ENCODE measurements around the gene PSAP. TPM values are rescaled to one million over a fixed set of nuclear protein-coding genes. Genes with fewer than 3 reads are reported as not detected.

PSAP gene
- total RNA-seq, 2 experiments from 2014 or later = 191 to 206 TPM

DNA sequence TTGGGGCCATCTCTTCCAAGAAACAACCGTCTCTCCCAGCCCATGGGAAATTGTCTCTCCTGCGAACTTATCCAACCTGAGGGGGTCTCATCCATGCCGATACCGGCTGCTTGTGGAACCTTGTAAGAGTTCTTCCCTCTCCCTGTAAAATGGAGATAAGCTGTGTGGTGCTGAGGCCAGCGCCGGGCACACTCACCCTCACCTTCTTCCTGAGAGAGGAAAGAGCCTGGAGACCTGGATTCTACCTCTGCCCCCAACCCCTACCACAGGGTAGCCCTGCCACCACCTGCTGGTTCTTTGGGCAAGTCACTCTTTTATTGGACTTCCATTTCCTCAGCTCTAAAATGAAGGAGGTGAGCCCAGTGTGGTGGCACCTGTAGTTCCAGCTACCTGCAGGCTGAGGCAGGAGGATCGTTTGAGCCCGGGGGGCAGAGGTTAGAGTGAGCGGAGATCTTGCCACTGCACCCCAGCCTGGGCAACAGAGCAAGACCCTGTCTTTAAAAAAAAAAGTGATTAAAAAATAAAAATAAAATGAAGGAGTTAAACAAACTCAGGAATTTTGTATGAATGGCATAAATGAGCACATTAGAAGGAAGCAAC is 38.4 kb upstream of the PSAP start:
- POLR2A ChIA-PET = interaction anchor here (1.1 kb wide), 1 partner anchor 11 kb away, joined by 3 read pairs; no protein-coding TSS in a partner anchor
- H3K27ac ChIP-seq (ENCODE audit: low read depth in 1 of 2, low read length in 2 of 2) = peak overlapping the region in 1 of 2 donors; percentile 71

DNA sequence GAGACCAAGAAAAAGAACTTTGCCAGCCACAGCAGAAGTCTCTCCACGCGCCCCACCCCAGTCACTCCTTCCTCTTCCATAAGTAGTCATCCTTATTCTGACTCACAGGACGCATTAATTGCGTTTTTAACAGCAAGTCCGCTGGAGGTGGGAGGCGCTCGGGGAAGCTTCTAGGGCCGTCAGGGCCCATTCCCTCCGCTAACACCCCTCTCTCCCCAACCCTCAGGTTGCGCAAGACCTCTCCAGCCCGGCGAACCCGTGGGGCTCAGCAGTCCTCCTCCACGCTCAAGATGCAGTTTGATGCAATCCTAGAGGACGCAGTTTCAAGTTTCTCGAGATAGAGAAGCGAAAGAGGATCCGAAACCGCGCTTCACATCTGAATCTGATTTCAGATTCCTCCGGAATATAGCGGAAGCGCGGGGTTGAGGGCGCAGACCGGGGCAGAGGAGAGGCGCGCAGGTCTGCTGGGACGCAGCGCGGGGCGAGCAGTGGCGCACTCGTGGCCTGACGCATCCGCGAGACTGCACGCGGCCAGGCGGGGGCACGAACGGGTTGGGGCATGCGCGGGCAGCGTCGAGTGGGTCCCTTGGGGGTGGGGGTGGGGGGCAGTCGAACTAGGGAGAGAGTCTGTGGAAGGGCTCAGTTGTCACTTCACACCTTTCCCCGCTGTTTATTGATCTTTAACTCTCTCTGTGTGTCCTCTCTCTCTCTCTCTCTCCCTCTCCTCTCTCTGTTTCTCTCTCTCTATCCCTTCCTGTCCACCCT is 37.8 kb upstream of the PSAP start:
- no peaks in the 10 kb centered on the region for H3K9me3 ChIP-seq (ENCODE audit: control insufficient read depth in 1 of 2, insufficient read depth in 1 of 2, low read length in 2 of 2)
- H3K27me3 ChIP-seq (ENCODE audit: control insufficient read depth in 1 of 2, insufficient read depth in 2 of 2, low read length in 2 of 2) = peaks cover 0 to 2% of the 10 kb centered on the region in 2 experiments
- Mint-ChIP-seq H3K4me1 (ENCODE audit: low read depth) (peaks cover 14% of the 10 kb centered on the region), H3K4me3 (peak overlapping the region; percentile 94), H3K36me3 (ENCODE audit: low read depth) (no peaks in the 10 kb centered on the region), H3K9me3 (no peaks in the 10 kb centered on the region), H3K27ac (peak overlapping the region; percentile 68), H3K27me3 (no peaks in the 10 kb centered on the region)
- TF ChIP-seq, protein P1, sequence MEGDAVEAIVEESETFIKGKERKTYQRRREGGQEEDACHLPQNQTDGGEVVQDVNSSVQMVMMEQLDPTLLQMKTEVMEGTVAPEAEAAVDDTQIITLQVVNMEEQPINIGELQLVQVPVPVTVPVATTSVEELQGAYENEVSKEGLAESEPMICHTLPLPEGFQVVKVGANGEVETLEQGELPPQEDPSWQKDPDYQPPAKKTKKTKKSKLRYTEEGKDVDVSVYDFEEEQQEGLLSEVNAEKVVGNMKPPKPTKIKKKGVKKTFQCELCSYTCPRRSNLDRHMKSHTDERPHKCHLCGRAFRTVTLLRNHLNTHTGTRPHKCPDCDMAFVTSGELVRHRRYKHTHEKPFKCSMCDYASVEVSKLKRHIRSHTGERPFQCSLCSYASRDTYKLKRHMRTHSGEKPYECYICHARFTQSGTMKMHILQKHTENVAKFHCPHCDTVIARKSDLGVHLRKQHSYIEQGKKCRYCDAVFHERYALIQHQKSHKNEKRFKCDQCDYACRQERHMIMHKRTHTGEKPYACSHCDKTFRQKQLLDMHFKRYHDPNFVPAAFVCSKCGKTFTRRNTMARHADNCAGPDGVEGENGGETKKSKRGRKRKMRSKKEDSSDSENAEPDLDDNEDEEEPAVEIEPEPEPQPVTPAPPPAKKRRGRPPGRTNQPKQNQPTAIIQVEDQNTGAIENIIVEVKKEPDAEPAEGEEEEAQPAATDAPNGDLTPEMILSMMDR (IDR thresholded peaks at IDR 0.05) = no peak
- H3K36me3 ChIP-seq (ENCODE audit: insufficient read depth, low read length) = no peaks in the 10 kb centered on the region
- H3K4me3 ChIP-seq (ENCODE audit: low read length) = peak overlapping the region; percentile 60
- ChIA-PET POLR2A (interaction anchor here (1.1 kb wide), 1 partner anchor 10 kb away, joined by 3 read pairs; no protein-coding TSS in a partner anchor), CTCF (no interaction called here)
- peak in 13 of 14 experiments; percentile 12 to 80 (median 39) for DNase-seq
- ATAC-seq (ENCODE audit: poor library complexity) = peak; percentile 86
- intact Hi-C loops (cut with DNase I, micrococcal nuclease) = no loop called here
- peaks cover 16% of the 10 kb centered on the region for H3K4me1 ChIP-seq (ENCODE audit: insufficient read depth, low read length)
- peak overlapping the region in 1 of 2 donors; percentile 71 for H3K27ac ChIP-seq (ENCODE audit: low read depth in 1 of 2, low read length in 2 of 2)

More for the DNA sequence above, 38.4 kb upstream of the PSAP start:
- peaks cover 0 to 2% of the 10 kb centered on the region in 2 experiments for H3K27me3 ChIP-seq (ENCODE audit: control insufficient read depth in 1 of 2, insufficient read depth in 2 of 2, low read length in 2 of 2)
- H3K9me3 ChIP-seq (ENCODE audit: control insufficient read depth in 1 of 2, insufficient read depth in 1 of 2, low read length in 2 of 2) = no peaks in the 10 kb centered on the region
- CTCF ChIA-PET = no interaction called here
- ATAC-seq (ENCODE audit: poor library complexity) (no peak), DNase-seq (no peak)
- Mint-ChIP-seq H3K9me3 (no peaks in the 10 kb centered on the region), H3K36me3 (ENCODE audit: low read depth) (no peaks in the 10 kb centered on the region), H3K4me1 (ENCODE audit: low read depth) (peaks cover 14% of the 10 kb centered on the region), H3K27me3 (no peaks in the 10 kb centered on the region), H3K27ac (peak overlapping the region; percentile 68), H3K4me3 (peak overlapping the region; percentile 94)
- intact Hi-C loops (cut with DNase I, micrococcal nuclease) = no loop called here
- H3K4me1 ChIP-seq (ENCODE audit: insufficient read depth, low read length) = peaks cover 15% of the 10 kb centered on the region
- H3K36me3 ChIP-seq (ENCODE audit: insufficient read depth, low read length) = no peaks in the 10 kb centered on the region
- peak overlapping the region; percentile 60 for H3K4me3 ChIP-seq (ENCODE audit: low read length)
- TF ChIP-seq, protein P1 (IDR thresholded peaks at IDR 0.05) = no peak

DNA sequence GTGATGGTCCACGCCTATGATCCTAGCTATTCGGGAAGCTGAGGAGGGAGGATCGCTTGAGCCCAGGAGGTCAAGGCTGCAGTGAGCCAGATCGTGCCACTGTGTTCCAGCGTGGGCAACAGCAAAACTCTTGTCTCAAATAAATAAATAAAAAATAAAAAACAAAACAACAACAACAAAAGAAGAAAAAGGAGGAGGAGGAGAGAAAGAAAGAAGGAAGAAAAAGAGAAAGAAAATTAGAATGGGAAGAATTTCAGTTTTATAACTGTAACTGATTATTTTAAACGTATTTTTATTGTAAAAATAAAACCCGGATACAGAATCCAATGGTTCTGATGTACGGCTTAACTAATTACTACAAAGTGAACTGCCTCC is 37.2 kb upstream of the PSAP start:
- Histone ChIP-seq H3K4me3 (ENCODE audit: low read length) (peak overlapping the region; percentile 60), H3K27me3 (ENCODE audit: control insufficient read depth in 1 of 2, insufficient read depth in 2 of 2, low read length in 2 of 2) (peaks cover 0 to 2% of the 10 kb centered on the region in 2 experiments), H3K36me3 (ENCODE audit: insufficient read depth, low read length) (no peaks in the 10 kb centered on the region), H3K9me3 (ENCODE audit: control insufficient read depth in 1 of 2, insufficient read depth in 1 of 2, low read length in 2 of 2) (no peaks in the 10 kb centered on the region), H3K4me1 (ENCODE audit: insufficient read depth, low read length) (peaks cover 20% of the 10 kb centered on the region), H3K27ac (ENCODE audit: low read depth in 1 of 2, low read length in 2 of 2) (no peak overlapping the region)
- H3K36me3 Mint-ChIP-seq (ENCODE audit: low read depth) = no peaks in the 10 kb centered on the region
- ATAC-seq (ENCODE audit: poor library complexity) (no peak), DNase-seq (no peak)
- H3K9me3 Mint-ChIP-seq = no peaks in the 10 kb centered on the region
- peak overlapping the region; percentile 94 for H3K4me3 Mint-ChIP-seq
- intact Hi-C loops (cut with DNase I, micrococcal nuclease) = no loop called here
- H3K4me1 Mint-ChIP-seq (ENCODE audit: low read depth) = peaks cover 20% of the 10 kb centered on the region
- H3K27ac Mint-ChIP-seq = peak overlapping the region; percentile 68
- ChIA-PET CTCF (interaction anchor here (1.4 kb wide), 1 partner anchor 8 kb away, joined by 5 read pairs; no protein-coding TSS in a partner anchor), POLR2A (no interaction called here)
- no peaks in the 10 kb centered on the region for H3K27me3 Mint-ChIP-seq
- TF ChIP-seq, protein P1 (IDR thresholded peaks at IDR 0.05) = no peak

Measured in CD4-positive, alpha-beta T cell (primary cell).